Neural crest cell (in vitro differentiated cells): ENCODE data around the gene DLG4. TPM values are rescaled to one million over a fixed set of nuclear protein-coding genes. Genes with fewer than 3 reads are reported as not detected.

Experiments used
- DNase-seq: peaks from one replicate; pipeline ENCODE4 v3.0.0; 2021; ENCODE audit warnings: low read depth, mixed read lengths, low spot score
- H3K27ac Mint-ChIP-seq: one replicate; pipeline ENCODE4 v1.8.0; 2021; ENCODE audit warnings: mild to moderate bottlenecking, mixed read lengths; ENCODE audit not compliant: unreplicated experiment
- H3K27me3 Mint-ChIP-seq: 2 replicates; pipeline ENCODE4 v1.8.0; 2021; ENCODE audit warnings: low read depth, mild to moderate bottlenecking, mixed read lengths
- H3K36me3 Mint-ChIP-seq: 2 replicates; pipeline ENCODE4 v1.8.0; 2021; ENCODE audit warnings: low read depth, mild to moderate bottlenecking, mixed read lengths
- H3K4me1 Mint-ChIP-seq: 2 replicates; pipeline ENCODE4 v1.8.0; 2021; ENCODE audit warnings: mixed read lengths
- H3K4me3 Mint-ChIP-seq: one replicate; pipeline ENCODE4 v1.8.0; 2021; ENCODE audit warnings: mild to moderate bottlenecking, mixed read lengths
- H3K9me3 Mint-ChIP-seq: 2 replicates; pipeline ENCODE4 v1.8.0; 2021; ENCODE audit warnings: mixed read lengths
- CTCF ChIP-seq: fragments of 200-600 bp; sonication (generic); conservative IDR thresholded peaks from 2 replicates; pipeline ENCODE4 v1.5.0; 2021; ENCODE audit warnings: antibody characterized with exemption, mild to moderate bottlenecking
- total RNA-seq: library from RNA; stranded (reverse); gene quantifications from 2 replicates; pipeline ENCODE4 v1.2.1, GENCODE V29; 2021

Gene DLG4
- total RNA-seq, 1 donor from 2014 or later: 51.4 TPM

- no peak for DNase-seq
Observed at GRCh38 chr17:7196651-7197401, 22.8 kb downstream of the DLG4 start.

GRCh38 chr17:7195971-7196370, 23.7 kb downstream of the DLG4 start:
- peaks cover under 1% of the 10 kb centered on the region for H3K36me3 Mint-ChIP-seq

More at GRCh38 chr17:7196651-7197401, 22.8 kb downstream of the DLG4 start:
- Mint-ChIP-seq H3K36me3 (peaks cover 3% of the 10 kb centered on the region), H3K27me3 (no peaks in the 10 kb centered on the region), H3K4me3 (no peak overlapping the region), H3K27ac (peak overlapping the region; percentile 43), H3K4me1 (no peaks in the 10 kb centered on the region), H3K9me3 (no peaks in the 10 kb centered on the region)
- TF ChIP-seq CTCF: no peak

DNA sequence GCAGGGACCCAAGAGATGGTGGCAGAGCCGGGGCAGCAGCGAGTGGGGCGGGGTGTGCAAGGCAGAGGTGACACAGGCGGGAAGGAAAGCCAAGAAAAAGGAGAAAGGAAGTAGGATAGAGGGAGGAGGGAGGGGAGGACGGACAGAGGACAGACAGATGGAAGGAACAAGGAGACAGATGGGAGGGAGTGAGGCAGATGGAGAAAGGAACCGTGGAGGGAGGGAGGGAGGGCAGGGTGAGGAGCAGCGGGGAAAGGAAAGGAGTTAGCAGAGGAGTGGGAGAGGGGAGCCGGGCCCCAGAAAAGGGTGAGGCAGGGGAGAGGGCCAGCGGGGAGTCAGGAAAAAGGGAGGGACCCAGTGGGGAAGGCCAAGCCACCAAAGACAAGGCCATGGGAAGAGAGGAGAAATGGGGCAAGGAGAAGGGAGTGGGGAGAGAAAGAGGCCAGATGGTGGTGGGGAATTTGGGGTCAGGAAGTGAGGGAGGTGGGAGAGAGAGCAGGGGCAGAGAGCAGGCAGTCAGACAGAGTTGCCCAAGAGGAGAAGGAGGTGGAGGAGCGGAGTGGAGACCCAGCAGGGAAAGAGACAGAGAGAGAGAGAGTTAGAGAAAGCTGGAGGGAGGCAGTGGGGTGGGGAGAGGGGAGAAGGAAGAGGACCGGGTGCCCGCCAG, 27.2 kb downstream of the DLG4 start:
- TF ChIP-seq CTCF: no peak
- Mint-ChIP-seq H3K4me3 (no peak overlapping the region), H3K4me1 (no peaks in the 10 kb centered on the region), H3K36me3 (no peaks in the 10 kb centered on the region), H3K9me3 (no peaks in the 10 kb centered on the region), H3K27me3 (no peaks in the 10 kb centered on the region), H3K27ac (peak overlapping the region; percentile 81)
- no peak for DNase-seq

More at GRCh38 chr17:7195971-7196370, 23.7 kb downstream of the DLG4 start:
- Mint-ChIP-seq H3K27me3 (no peaks in the 10 kb centered on the region), H3K9me3 (no peaks in the 10 kb centered on the region), H3K4me3 (no peak overlapping the region), H3K27ac (no peak overlapping the region), H3K4me1 (no peaks in the 10 kb centered on the region)
- TF ChIP-seq CTCF: no peak
- no peak for DNase-seq

GRCh38 chr17:7191571-7192270, 27.9 kb downstream of the DLG4 start:
- Mint-ChIP-seq H3K27ac (peak overlapping the region; percentile 47), H3K9me3 (no peaks in the 10 kb centered on the region), H3K27me3 (no peaks in the 10 kb centered on the region), H3K4me1 (peaks cover under 1% of the 10 kb centered on the region), H3K4me3 (peak overlapping the region; percentile 49), H3K36me3 (peaks cover under 1% of the 10 kb centered on the region)
- TF ChIP-seq CTCF: no peak
- DNase-seq: peak; percentile 48

DNA sequence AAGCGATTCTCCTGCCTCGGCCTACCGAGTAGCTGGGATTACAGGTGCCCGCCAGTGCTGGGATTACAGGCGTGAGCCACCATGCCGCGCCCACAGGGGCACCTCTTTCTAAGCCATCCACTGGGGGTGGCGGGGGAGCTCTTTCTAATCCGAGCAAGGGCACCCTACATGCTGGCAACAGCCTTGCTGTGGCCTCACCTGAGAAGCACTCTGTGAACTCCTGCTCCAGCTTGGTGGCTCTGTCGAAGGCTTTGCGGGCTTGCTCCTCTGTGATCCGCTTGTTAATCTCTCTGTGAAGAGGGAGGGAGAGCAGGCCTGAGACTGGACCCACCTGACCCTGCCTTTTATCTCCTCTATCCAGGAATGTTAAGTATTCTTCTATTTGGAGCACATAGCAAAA, 28.6 kb downstream of the DLG4 start:
- no peak for DNase-seq
- H3K4me3 Mint-ChIP-seq: no peak overlapping the region
- H3K36me3 Mint-ChIP-seq: peaks cover 6% of the 10 kb centered on the region
- H3K27me3 Mint-ChIP-seq: no peaks in the 10 kb centered on the region
- peaks cover 6% of the 10 kb centered on the region for H3K4me1 Mint-ChIP-seq
- TF ChIP-seq CTCF: no peak
- H3K9me3 Mint-ChIP-seq: no peaks in the 10 kb centered on the region
- no peak overlapping the region for H3K27ac Mint-ChIP-seq
